Esophagus squamous epithelium (tissue), 5 donors: ENCODE results near the gene ALDH18A1. TPM values are rescaled to one million over a fixed set of nuclear protein-coding genes. Genes with fewer than 3 reads are reported as not detected.

ENCODE experiments used
- DNase-seq: peaks from one replicate; lab custom pipeline; 2025; lab: John Stamatoyannopoulos, UW
- H3K27ac ChIP-seq, 4 donors: fragments of 200-600 bp; sonication (generic); one replicate each; pipeline ENCODE4 v1.5.1; 2016 to 2019; ENCODE audit warnings: mild to moderate bottlenecking in 1 of 4
- H3K27me3 ChIP-seq, 4 donors: fragments of 200-600 bp; sonication (generic); 1 replicate in 3 of 4; 2 replicates in 1 of 4; pipeline versions ENCODE4 v1.5.1 to v1.6.0; 2017 to 2021; ENCODE audit warnings: antibody characterized with exemption in 1 of 4
- H3K36me3 ChIP-seq, 3 donors: fragments of 200-600 bp; sonication (generic); one replicate each; pipeline ENCODE4 v1.5.1; 2016 to 2019
- H3K4me1 ChIP-seq, 3 donors: fragments of 200-600 bp; sonication (generic); one replicate each; pipeline ENCODE4 v1.5.1; 2017 to 2019
- H3K4me3 ChIP-seq, 4 donors: fragments of 200-600 bp; sonication (generic); 1 replicate in 3 of 4; 2 replicates in 1 of 4; pipeline ENCODE4 v1.5.1; 2016 to 2019; ENCODE audit warnings: mild to moderate bottlenecking in 2 of 4, moderate library complexity in 1 of 4
- H3K9me3 ChIP-seq, 3 donors: fragments of 200-600 bp; sonication (generic); one replicate each; pipeline ENCODE4 v1.5.1; 2016 to 2019
- POLR2A ChIP-seq, 4 donors: fragments of 450-650 bp; IDR thresholded peaks; one replicate each; pipeline ENCODE4 v1.6.1; 2017; ENCODE audit warnings: antibody characterized with exemption in 4 of 4, mild to moderate bottlenecking in 4 of 4, moderate library complexity in 3 of 4
- WGBS, 2 donors: methylation state at CpG; one replicate each; pipeline ENCODE4 v1.1.5; 2018; 5-methylcytosine and 5-hydroxymethylcytosine counted together
- intact Hi-C: fragments of 100-400 bp; cut with DNase I; formaldehyde crosslinking; loops from one replicate; pipeline ENCODE4 v1.15.0; 2022
- total RNA-seq, 4 donors: library from RNA; depleted of rRNA; stranded (reverse); fragments of >200 nt; gene quantifications; one replicate each; pipeline ENCODE4 v1.1.0, GENCODE V29; 2016
- TF ChIP-seq, protein P1 (sequence below), 6 experiments: fragments of 450-650 bp in 4 of 6; fragments of 200-600 bp in 2 of 6; sonication (generic) in 2 of 6; IDR thresholded peaks; one replicate each; pipeline ENCODE4 v1.5.1; 2016 to 2019; ENCODE audit warnings: antibody characterized with exemption in 6 of 6, mild to moderate bottlenecking in 4 of 6, moderate library complexity in 4 of 6
- donor health status: DM: yes; HTN: yes; CAD: no.

ALDH18A1 gene
- total RNA-seq, 4 donors from 2014 or later: 34.5 to 78.3 (median 47.4) TPM

DNA sequence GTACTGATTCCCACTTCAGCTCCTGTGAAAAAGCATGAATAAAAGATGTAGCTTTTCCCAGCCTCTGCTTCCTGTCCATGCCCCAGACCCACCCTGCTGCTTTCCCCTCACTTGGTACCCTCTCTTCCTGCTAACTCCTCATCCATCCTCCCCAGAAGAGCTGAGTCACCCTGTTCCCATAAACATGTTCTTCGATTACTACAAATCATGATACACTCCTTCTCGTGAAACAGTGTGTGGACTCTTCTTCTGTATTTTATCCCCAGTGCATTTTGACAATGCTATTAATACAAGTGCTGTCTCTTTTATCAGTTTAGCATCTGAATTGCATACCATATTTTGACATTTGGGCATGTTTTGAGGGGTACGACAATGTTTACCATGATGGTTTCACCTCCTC is 49.6 kb downstream of the ALDH18A1 start:
- Histone ChIP-seq H3K4me3 (no peak overlapping the region), H3K9me3 (no peaks in the 10 kb centered on the region), H3K4me1 (peaks cover 0 to 7% (median 0%) of the 10 kb centered on the region in 3 donors), H3K27ac (peak overlapping the region in 3 of 4 donors; percentile 81 to 92 (median 84)), H3K36me3 (peaks cover 17 to 78% (median 32%) of the 10 kb centered on the region in 3 donors), H3K27me3 (no peaks in the 10 kb centered on the region)
- intact Hi-C loops: no loop called here
- TF ChIP-seq POLR2A (IDR thresholded peaks at IDR 0.05): no peak
- TF ChIP-seq, protein P1, sequence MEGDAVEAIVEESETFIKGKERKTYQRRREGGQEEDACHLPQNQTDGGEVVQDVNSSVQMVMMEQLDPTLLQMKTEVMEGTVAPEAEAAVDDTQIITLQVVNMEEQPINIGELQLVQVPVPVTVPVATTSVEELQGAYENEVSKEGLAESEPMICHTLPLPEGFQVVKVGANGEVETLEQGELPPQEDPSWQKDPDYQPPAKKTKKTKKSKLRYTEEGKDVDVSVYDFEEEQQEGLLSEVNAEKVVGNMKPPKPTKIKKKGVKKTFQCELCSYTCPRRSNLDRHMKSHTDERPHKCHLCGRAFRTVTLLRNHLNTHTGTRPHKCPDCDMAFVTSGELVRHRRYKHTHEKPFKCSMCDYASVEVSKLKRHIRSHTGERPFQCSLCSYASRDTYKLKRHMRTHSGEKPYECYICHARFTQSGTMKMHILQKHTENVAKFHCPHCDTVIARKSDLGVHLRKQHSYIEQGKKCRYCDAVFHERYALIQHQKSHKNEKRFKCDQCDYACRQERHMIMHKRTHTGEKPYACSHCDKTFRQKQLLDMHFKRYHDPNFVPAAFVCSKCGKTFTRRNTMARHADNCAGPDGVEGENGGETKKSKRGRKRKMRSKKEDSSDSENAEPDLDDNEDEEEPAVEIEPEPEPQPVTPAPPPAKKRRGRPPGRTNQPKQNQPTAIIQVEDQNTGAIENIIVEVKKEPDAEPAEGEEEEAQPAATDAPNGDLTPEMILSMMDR (IDR thresholded peaks at IDR 0.05): no peak
- 62 to 73% methylated on average over 3 of the region's 3 CpGs for WGBS, 2 donors
- no peak for DNase-seq

GRCh38 chr10:95605163-95605562 is 51.3 kb downstream of the ALDH18A1 start:
- H3K27ac ChIP-seq: peak overlapping the region; percentile 60 to 92 (median 82)
- 83 to 90% methylated on average over 1 to 3 of the region's 3 CpGs for WGBS, 2 donors
- no peaks in the 10 kb centered on the region for H3K27me3 ChIP-seq
- no peak for DNase-seq
- no peaks in the 10 kb centered on the region for H3K9me3 ChIP-seq
- TF ChIP-seq, protein P1 (IDR thresholded peaks at IDR 0.05): no peak
- peak in 1 of 4 donors; percentile 27 for TF ChIP-seq POLR2A (IDR thresholded peaks at IDR 0.05)
- H3K4me1 ChIP-seq: peaks cover 0 to 7% (median 0%) of the 10 kb centered on the region in 3 donors
- peak overlapping the region in 1 of 4 donors; percentile 18 for H3K4me3 ChIP-seq
- intact Hi-C loops: no loop called here
- H3K36me3 ChIP-seq: peaks cover 5 to 60% (median 19%) of the 10 kb centered on the region in 3 donors

- no peaks in the 10 kb centered on the region for H3K9me3 ChIP-seq
- no peaks in the 10 kb centered on the region for H3K27me3 ChIP-seq
- peaks cover 5 to 55% (median 15%) of the 10 kb centered on the region in 3 donors for H3K36me3 ChIP-seq
- no peak for DNase-seq
- H3K27ac ChIP-seq: peak overlapping the region; percentile 52 to 92 (median 82)
- H3K4me1 ChIP-seq: peaks cover 0 to 7% (median 0%) of the 10 kb centered on the region in 3 donors
- H3K4me3 ChIP-seq: no peak overlapping the region
- TF ChIP-seq POLR2A (IDR thresholded peaks at IDR 0.05): no peak
- TF ChIP-seq, protein P1 (IDR thresholded peaks at IDR 0.05): no peak
- intact Hi-C loops: loop anchor here (5.0 kb wide), 2 partner anchors 172 to 232 kb away; no protein-coding TSS in a partner anchor
These were observed 51.9 kb downstream of the ALDH18A1 start for GRCh38 chr10:95604630-95605029.

- no peak for DNase-seq
- peaks cover 0 to 7% (median 0%) of the 10 kb centered on the region in 3 donors for H3K4me1 ChIP-seq
- intact Hi-C loops: loop anchor here (5.0 kb wide), 2 partner anchors 170 to 230 kb away; no protein-coding TSS in a partner anchor
- no peaks in the 10 kb centered on the region for H3K9me3 ChIP-seq
- peaks cover 1 to 33% (median 3%) of the 10 kb centered on the region in 3 donors for H3K36me3 ChIP-seq
- peak overlapping the region in 2 of 4 donors; percentile 44 to 81 for H3K27ac ChIP-seq
- 80 to 83% methylated on average over 6 of the region's 6 CpGs for WGBS, 2 donors
- H3K27me3 ChIP-seq: no peaks in the 10 kb centered on the region
- TF ChIP-seq POLR2A (IDR thresholded peaks at IDR 0.05): no peak
- TF ChIP-seq, protein P1 (IDR thresholded peaks at IDR 0.05): no peak
- no peak overlapping the region for H3K4me3 ChIP-seq
These were observed 54.1 kb downstream of the ALDH18A1 start for GRCh38 chr10:95602382-95602781.

GRCh38 chr10:95601116-95601719 is 55.3 kb downstream of the ALDH18A1 start:
- DNase-seq: no peak
- intact Hi-C loops: loop anchor here (5.0 kb wide), 2 partner anchors 169 to 229 kb away; no protein-coding TSS in a partner anchor
- H3K9me3 ChIP-seq: no peaks in the 10 kb centered on the region
- TF ChIP-seq POLR2A (IDR thresholded peaks at IDR 0.05): no peak
- TF ChIP-seq, protein P1 (IDR thresholded peaks at IDR 0.05): peak; percentile 76 to 95 (median 89)
- no peak overlapping the region for H3K4me3 ChIP-seq
- WGBS, 2 donors: 16 to 48% methylated on average over 2 to 6 of the region's 6 CpGs
- H3K36me3 ChIP-seq: peaks cover 0 to 21% (median under 1%) of the 10 kb centered on the region in 3 donors
- H3K27ac ChIP-seq: peak overlapping the region in 3 of 4 donors; percentile 49 to 81 (median 51)
- no peaks in the 10 kb centered on the region for H3K27me3 ChIP-seq
- peaks cover 0 to 4% (median 0%) of the 10 kb centered on the region in 3 donors for H3K4me1 ChIP-seq
